GM23338 (cell line): Measurements from ENCODE around the gene COL20A1. TPM values are rescaled to one million over a fixed set of nuclear protein-coding genes. Genes with fewer than 3 reads are reported as not detected.

ENCODE experiments used
- ATAC-seq: fragments of 200-7000 bp; cut with Tn5 transposase; 3 replicates; pipeline ENCODE4 v1.9.1; 2020
- DNase-seq: peaks from one replicate; pipeline ENCODE4 v3.0.0-alpha.2; 2015; ENCODE audit warnings: low spot score
- H2AFZ ChIP-seq: fragments of 200-600 bp; sonication (generic); 2 replicates; pipeline ENCODE4 v1.8.0; 2016; ENCODE audit warnings: antibody characterized with exemption, mild to moderate bottlenecking, moderate library complexity
- H3F3A ChIP-seq: fragments of 200-600 bp; sonication (generic); replicated peaks from 2 replicates; pipeline ENCODE4 v1.8.0; 2017; ENCODE audit warnings: antibody characterized with exemption, mixed run types, low read depth
- H3K27ac ChIP-seq: fragments of 200-600 bp; sonication (generic); 2 replicates; pipeline ENCODE4 v1.6.1; 2016; ENCODE audit warnings: low read depth
- H3K27me3 ChIP-seq: fragments of 200-600 bp; sonication (generic); 2 replicates; pipeline ENCODE4 v1.8.0; 2016; ENCODE audit warnings: mild to moderate bottlenecking, mixed run types, moderate library complexity; ENCODE audit not compliant: insufficient read depth
- H3K36me3 ChIP-seq: fragments of 200-600 bp; sonication (generic); 2 replicates; pipeline ENCODE4 v1.8.0; 2016; ENCODE audit warnings: mild to moderate bottlenecking; ENCODE audit not compliant: insufficient read depth
- H3K4me1 ChIP-seq: fragments of 200-600 bp; sonication (generic); 2 replicates; pipeline ENCODE4 v1.8.0; 2016; ENCODE audit warnings: mild to moderate bottlenecking, moderate library complexity; ENCODE audit not compliant: insufficient read depth
- H3K4me2 ChIP-seq: fragments of 200-600 bp; sonication (generic); 2 replicates; pipeline ENCODE4 v1.7.1; 2017; ENCODE audit warnings: mixed run types
- H3K4me3 ChIP-seq: fragments of 200-600 bp; sonication (generic); 2 replicates; pipeline ENCODE4 v1.6.1; 2016; ENCODE audit warnings: mixed run types
- H3K79me2 ChIP-seq: fragments of 200-600 bp; sonication (generic); replicated peaks from 2 replicates; pipeline ENCODE4 v1.8.0; 2017; ENCODE audit warnings: mild to moderate bottlenecking; ENCODE audit not compliant: insufficient read depth
- H3K9me2 ChIP-seq: fragments of 200-600 bp; sonication (generic); 2 replicates; pipeline ENCODE4 v1.8.0; 2017; ENCODE audit not compliant: insufficient read depth
- H4K20me1 ChIP-seq: fragments of 200-600 bp; sonication (generic); replicated peaks from 2 replicates; pipeline ENCODE4 v1.8.0; 2017; ENCODE audit warnings: mild to moderate bottlenecking; ENCODE audit not compliant: insufficient read depth
- H3K27ac Mint-ChIP-seq: 2 replicates; pipeline ENCODE4 v1.8.0; 2020; ENCODE audit warnings: inconsistent platforms, mild to moderate bottlenecking, moderate library complexity, mixed read lengths
- H3K27me3 Mint-ChIP-seq: 3 replicates; pipeline ENCODE4 v1.8.0; 2022; ENCODE audit warnings: low read depth, mild to moderate bottlenecking, moderate library complexity, mixed read lengths, inconsistent platforms; ENCODE audit not compliant: insufficient read depth, poor library complexity
- H3K36me3 Mint-ChIP-seq: 3 replicates; pipeline ENCODE4 v1.8.0; 2021; ENCODE audit warnings: low read depth, mild to moderate bottlenecking, inconsistent platforms, moderate library complexity, mixed read lengths
- H3K4me1 Mint-ChIP-seq: 3 replicates; pipeline ENCODE4 v1.8.0; 2020; ENCODE audit warnings: mild to moderate bottlenecking, inconsistent platforms, mixed read lengths
- H3K4me3 Mint-ChIP-seq: 3 replicates; pipeline ENCODE4 v1.8.0; 2021; ENCODE audit warnings: moderate library complexity, mild to moderate bottlenecking, inconsistent platforms, mixed read lengths
- H3K9me3 Mint-ChIP-seq: 3 replicates; pipeline ENCODE4 v1.8.0; 2020; ENCODE audit warnings: moderate library complexity, mild to moderate bottlenecking, inconsistent platforms, mixed read lengths
- CREB1 ChIP-seq: fragments of 250-450 bp; sonication (Bioruptor Pico); IDR thresholded peaks from 2 replicates; pipeline ENCODE4 v1.5.0; 2020; ENCODE audit warnings: low read depth, mild to moderate bottlenecking, moderate library complexity
- CTCF ChIP-seq, 2 experiments: fragments of 200-600 bp in 1 of 2; sonication (generic) in 1 of 2; conservative IDR thresholded peaks; 2 replicates each; pipeline versions ENCODE4 v1.5.1 to v1.6.1; 2016 to 2017; ENCODE audit warnings: antibody characterized with exemption in 2 of 2, low read depth in 2 of 2, mild to moderate bottlenecking in 2 of 2, moderate library complexity in 1 of 2
- ETS1 ChIP-seq: IDR thresholded peaks from 2 replicates; pipeline ENCODE4 v1.6.1; 2016; ENCODE audit warnings: antibody characterized with exemption
- EZH2phosphoT487 ChIP-seq: fragments of 200-600 bp; sonication (generic); IDR thresholded peaks from one replicate; pipeline ENCODE4 v1.8.1; 2018; ENCODE audit warnings: antibody characterized with exemption; ENCODE audit not compliant: unreplicated experiment
- JUNB ChIP-seq: IDR thresholded peaks from one replicate; pipeline ENCODE4 v1.6.1; 2016; ENCODE audit warnings: antibody characterized with exemption; ENCODE audit not compliant: unreplicated experiment
- POLR2AphosphoS5 ChIP-seq: IDR thresholded peaks from 2 replicates; pipeline ENCODE4 v1.6.1; 2016; ENCODE audit warnings: antibody characterized with exemption, low read depth
- ZNF114 ChIP-seq: fragments of 250-450 bp; sonication (Bioruptor Pico); IDR thresholded peaks from 2 replicates; pipeline ENCODE4 v1.5.0; 2020; ENCODE audit warnings: mild to moderate bottlenecking, moderate library complexity
- ZNF462 ChIP-seq: fragments of 250-450 bp; sonication (Bioruptor Pico); IDR thresholded peaks from 2 replicates; pipeline ENCODE4 v1.5.0; 2020; ENCODE audit warnings: mild to moderate bottlenecking, moderate library complexity
- polyA plus RNA-seq: library from polyadenylated mRNA; unstranded; fragments of >200 nt; fragmentation: Nextera tagmentation; extraction: Ambion mirVana; gene quantifications from 2 replicates; pipeline ENCODE4 v1.2.1, GENCODE V29; 2016
- total RNA-seq: library from RNA; depleted of rRNA; stranded (reverse); fragments of >200 nt; shearing (Covaris generic); gene quantifications from 2 replicates; pipeline ENCODE4 v1.2.3, GENCODE V29; 2014

The COL20A1 gene
- total and polyA plus RNA-seq, 2 experiments from 2014 or later, result 0.28 to 0.79 TPM

GRCh38 chr20:63246490-63247288 is 46.3 kb upstream of the COL20A1 start:
- ATAC-seq, result peak; percentile 83
- Mint-ChIP-seq H3K27me3 (peaks cover 12% of the 10 kb centered on the region), H3K9me3 (peaks cover 3% of the 10 kb centered on the region; the same call in 2 of the 3 replicates), H3K36me3 (no peaks in the 10 kb centered on the region), H3K4me1 (peaks cover 17% of the 10 kb centered on the region), H3K4me3 (no peak overlapping the region), H3K27ac (no peak overlapping the region)
- H3K4me3 ChIP-seq, result no peak overlapping the region
- H3K4me1 ChIP-seq, result no peaks in the 10 kb centered on the region; the same call in 1 of the 2 replicates
- 0 out of 2 replicates have a peak overlapping the region, but pooled peaks have one; percentile 26 for H3K4me2 ChIP-seq
- H3K79me2 ChIP-seq, result no peaks in the 10 kb centered on the region
- DNase-seq, result peak; percentile 75
- H4K20me1 ChIP-seq, result no peaks in the 10 kb centered on the region
- peaks cover 1% of the 10 kb centered on the region; the same call in 1 of the 2 replicates for H3K27me3 ChIP-seq
- H3F3A ChIP-seq, result no peaks in the 10 kb centered on the region
- no peaks in the 10 kb centered on the region for H3K36me3 ChIP-seq
- no peak overlapping the region for H3K27ac ChIP-seq
- H2AFZ ChIP-seq, result peak overlapping the region; percentile 66; the same call in 1 of the 2 replicates
- peak in 1 of 2 experiments; percentile 36; a peak in 2 of 4 replicates for TF ChIP-seq CTCF (conservative IDR thresholded peaks at IDR 0.05; ENCODE audit: low read depth in 2 of 2)
- TF ChIP-seq CREB1 (CRISPR knock-in tag), result no peak
- no peaks in the 10 kb centered on the region for H3K9me2 ChIP-seq

- H3K27ac Mint-ChIP-seq, result no peak overlapping the region
- H3K9me3 Mint-ChIP-seq, result peaks cover 3% of the 10 kb centered on the region; the same call in 2 of the 3 replicates
- peaks cover 21% of the 10 kb centered on the region for H3K27me3 Mint-ChIP-seq
- no peaks in the 10 kb centered on the region for H4K20me1 ChIP-seq
- H3K9me2 ChIP-seq, result no peaks in the 10 kb centered on the region
- no peaks in the 10 kb centered on the region; the same call in 1 of the 2 replicates for H3K4me1 ChIP-seq
- H3K36me3 Mint-ChIP-seq, result no peaks in the 10 kb centered on the region
- H3K79me2 ChIP-seq, result no peaks in the 10 kb centered on the region
- peak; percentile 11 for ATAC-seq
- no peaks in the 10 kb centered on the region for H3K36me3 ChIP-seq
- H3K27me3 ChIP-seq, result peaks cover 12% of the 10 kb centered on the region
- no peaks in the 10 kb centered on the region for H3F3A ChIP-seq
- peaks cover 20% of the 10 kb centered on the region for H3K4me1 Mint-ChIP-seq
- H3K4me3 ChIP-seq, result no peak overlapping the region
- H3K4me3 Mint-ChIP-seq, result no peak overlapping the region
- DNase-seq, result no peak
- no peak overlapping the region for H3K4me2 ChIP-seq
- H2AFZ ChIP-seq, result no peak overlapping the region
- no peak overlapping the region for H3K27ac ChIP-seq
- TF ChIP-seq EZH2phosphoT487, result no peak
- no peak for TF ChIP-seq POLR2AphosphoS5
- TF ChIP-seq CREB1 (CRISPR knock-in tag), result no peak
- TF ChIP-seq ZNF114, result no peak
- no peak for TF ChIP-seq ZNF462 (CRISPR knock-in tag)
- no peak for TF ChIP-seq ETS1
- TF ChIP-seq JUNB, result no peak
These were observed 45.2 kb upstream of the COL20A1 start for GRCh38 chr20:63247671-63248228.
